Adrenal gland (tissue), 12 donors: ENCODE measurements around the gene ZSWIM5. TPM values are rescaled to one million over a fixed set of nuclear protein-coding genes. Genes with fewer than 3 reads are reported as not detected.
"Not testable (repeated sequence)": the region's sequence is repeated elsewhere in the genome, so short reads cannot be mapped to it uniquely, and the experiment has no call there.

Experiments used
- DNase-seq, 7 donors: peaks; one replicate each; pipeline ENCODE4 v3.0.0-alpha.2; 2019 to 2020
- H3K27ac ChIP-seq, 5 donors: fragments of 200-600 bp; sonication (generic) in 4 of 5; 1 replicate in 3 of 5; 2 replicates in 2 of 5; pipeline versions ENCODE4 v1.5.1 to v1.8.0; 2016 to 2020; ENCODE audit warnings: mild to moderate bottlenecking in 1 of 5
- H3K27me3 ChIP-seq: fragments of 200-600 bp; 2 replicates; pipeline ENCODE4 v1.8.0; 2021
- H3K36me3 ChIP-seq, 2 donors: fragments of 200-600 bp; replicated peaks in 1 of 2; 1 replicate in 1 of 2; 2 replicates in 1 of 2; pipeline versions ENCODE4 v1.5.1 to v1.8.0; 2018 to 2022
- H3K4me1 ChIP-seq, 2 donors: fragments of 200-600 bp; replicated peaks in 1 of 2; 1 replicate in 1 of 2; 2 replicates in 1 of 2; pipeline versions ENCODE4 v1.5.1 to v1.8.0; 2018 to 2021
- H3K4me3 ChIP-seq, 4 donors: fragments of 200-600 bp; sonication (generic) in 3 of 4; one replicate each; pipeline ENCODE4 v1.5.1; 2016 to 2018
- H3K9me3 ChIP-seq, 3 donors: fragments of 200-600 bp; sonication (generic) in 1 of 3; replicated peaks in 1 of 3; 1 replicate in 2 of 3; 2 replicates in 1 of 3; pipeline versions ENCODE4 v1.5.1 to v1.8.0; 2016 to 2021
- CTCF ChIP-seq, 6 experiments: fragments of 450-650 bp in 4 of 6; fragments of 200-600 bp in 2 of 6; sonication (generic) in 1 of 6; IDR thresholded peaks; 1 replicate in 5 of 6; 2 replicates in 1 of 6; pipeline versions ENCODE4 v1.5.1 to v1.8.0; 2016 to 2021; ENCODE audit warnings: antibody characterized with exemption in 6 of 6, mild to moderate bottlenecking in 2 of 6, moderate library complexity in 1 of 6
- POLR2A ChIP-seq, 2 donors: fragments of 450-650 bp; IDR thresholded peaks; one replicate each; pipeline ENCODE4 v1.6.1; 2017; ENCODE audit warnings: antibody characterized with exemption in 2 of 2, mild to moderate bottlenecking in 2 of 2, moderate library complexity in 1 of 2
- WGBS, 4 donors: extraction: QIAGEN DNeasy Blood & Tissue Kit in 2 of 4; methylation state at CpG; one replicate each; pipeline versions ENCODE4 v1.1.5 to v1.1.7; 2013 to 2017; 5-methylcytosine and 5-hydroxymethylcytosine counted together
- intact Hi-C, 2 donors: fragments of 100-400 bp; cut with DNase I; formaldehyde crosslinking; loops; one replicate each; pipeline versions ENCODE4 v1.14.1 to v1.15.0; 2022 to 2023
- polyA plus RNA-seq, 3 donors: library from polyadenylated mRNA; stranded (reverse); fragments of 200-250 nt in 2 of 3; fragments of 350-450 nt in 1 of 3; fragmentation: Illumina TruSeq in 1 of 3; extraction: RNeasy Lipid Tissue Mini Kit (QIAGEN cat#74804) in 1 of 3; gene quantifications; one replicate each; pipeline ENCODE4 v1.2.3, GENCODE V29; 2013 to 2014
- total RNA-seq, 9 donors: library from RNA; depleted of rRNA in 4 of 9; stranded (reverse); fragments of >200 nt in 4 of 9; fragments of 120-200 nt in 1 of 9; fragmentation: NEBNext Ultra II Directional in 1 of 9; extraction: Animal tissue kit (Norgen Biotek cat#: 25700) in 1 of 9; gene quantifications; one replicate each; pipeline versions ENCODE4 v1.1.0 to v1.2.4, GENCODE V29; 2013 to 2023
- donor health status: healthy with polysubstance abuse.
- donor health status: Bipolar disorder and iron deficiency.
- donor health status: DM: yes; HTN: yes; CAD: no.
- donor health status: DM: no; HTN: no; CAD: no.
- donor health status: DM: no; HTN: no; CAD: no.
- donor health status: DM: yes; HTN: yes; CAD: no.

ZSWIM5 gene
- total and polyA plus RNA-seq, 12 donors: 5.0 to 34.0 (median 18.7) TPM

DNA sequence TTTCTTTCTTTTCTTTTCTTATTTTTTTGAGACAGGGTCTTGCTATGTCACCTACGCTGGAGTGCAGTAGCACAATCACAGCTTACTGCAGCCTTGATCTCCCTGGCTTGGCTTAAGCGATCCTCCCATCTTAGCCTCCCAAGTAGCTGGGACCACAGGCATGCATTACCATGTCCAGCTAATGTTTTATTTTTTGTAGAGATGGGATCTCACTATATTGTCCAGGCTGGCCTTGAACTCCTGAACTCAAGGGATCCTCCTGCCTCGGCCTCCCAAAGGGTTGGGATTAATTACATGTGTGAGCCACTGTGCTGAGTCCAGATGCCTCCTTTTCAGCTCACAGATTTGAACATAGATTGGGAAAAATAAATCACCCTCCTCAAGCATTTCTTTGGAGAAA, 98.6 kb downstream of the ZSWIM5 start:
- Histone ChIP-seq H3K9me3 (no peaks in the 10 kb centered on the region), H3K36me3 (no peaks in the 10 kb centered on the region), H3K4me3 (no peak overlapping the region), H3K27ac (no peak overlapping the region), H3K27me3 (no peaks in the 10 kb centered on the region), H3K4me1 (peaks cover 3 to 15% of the 10 kb centered on the region in 2 donors)
- intact Hi-C loops: no loop called here
- 90 to 97% (median 92%) methylated on average over 3 of the region's 3 CpGs for WGBS, 4 donors
- TF ChIP-seq POLR2A (IDR thresholded peaks at IDR 0.05) (no peak), CTCF (IDR thresholded peaks at IDR 0.05) (no peak)
- DNase-seq: no peak

DNA sequence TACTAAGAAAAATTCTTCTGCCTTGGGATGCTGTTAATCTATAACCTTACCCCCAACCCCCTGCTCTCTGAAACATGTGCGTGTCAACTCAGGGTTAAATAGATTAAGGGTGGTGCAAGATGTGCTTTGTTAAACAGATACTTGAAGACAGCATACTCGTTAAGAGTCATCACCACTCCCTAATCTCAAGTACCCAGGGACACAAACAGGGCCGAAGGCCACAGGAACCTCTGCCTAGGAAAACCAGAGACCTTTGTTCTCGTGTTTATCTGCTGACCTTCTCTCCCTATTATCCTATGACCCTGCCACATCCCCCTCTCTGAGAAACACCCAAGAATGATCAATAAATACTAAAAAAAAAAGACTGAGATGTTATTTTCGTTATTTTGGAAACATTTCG, 99.5 kb downstream of the ZSWIM5 start:
- H3K36me3 ChIP-seq, H3K9me3 ChIP-seq, H3K27ac ChIP-seq, intact Hi-C loops, H3K4me3 ChIP-seq, H3K27me3 ChIP-seq, DNase-seq: not testable (repeated sequence)
- WGBS, 4 donors: 32 to 62% (median 53%) methylated on average over 6 of the region's 6 CpGs
- H3K4me1 ChIP-seq: peaks cover 3 to 15% of the 10 kb centered on the region in 2 donors

DNA sequence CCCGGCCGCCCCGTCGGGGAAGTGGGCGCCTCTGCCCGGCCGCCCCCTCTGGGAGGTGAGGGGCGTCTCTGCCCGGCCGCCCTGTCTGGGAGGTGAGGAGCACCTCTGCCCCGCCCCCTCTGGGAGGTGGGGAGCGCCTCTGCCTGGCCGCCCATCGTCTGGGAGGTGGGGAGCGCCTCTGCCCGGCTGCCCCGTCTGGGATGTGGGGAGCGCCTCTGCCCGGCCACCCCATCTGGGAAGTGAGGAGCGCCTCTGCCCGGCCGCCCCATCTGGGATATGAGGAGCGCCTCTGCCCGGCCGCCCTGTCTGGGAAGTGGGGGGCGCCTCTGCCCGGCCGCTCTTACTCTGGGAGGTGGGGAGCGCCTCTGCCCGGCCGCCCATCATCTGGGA, 100.3 kb downstream of the ZSWIM5 start:
- intact Hi-C loops, DNase-seq, H3K9me3 ChIP-seq, H3K4me3 ChIP-seq, H3K36me3 ChIP-seq, H3K27ac ChIP-seq, H3K27me3 ChIP-seq: not testable (repeated sequence)
- H3K4me1 ChIP-seq: peaks cover 3 to 15% of the 10 kb centered on the region in 2 donors
- 96 to 100% (median 99%) methylated on average over 2 to 31 of the region's 31 CpGs for WGBS, 4 donors

DNA sequence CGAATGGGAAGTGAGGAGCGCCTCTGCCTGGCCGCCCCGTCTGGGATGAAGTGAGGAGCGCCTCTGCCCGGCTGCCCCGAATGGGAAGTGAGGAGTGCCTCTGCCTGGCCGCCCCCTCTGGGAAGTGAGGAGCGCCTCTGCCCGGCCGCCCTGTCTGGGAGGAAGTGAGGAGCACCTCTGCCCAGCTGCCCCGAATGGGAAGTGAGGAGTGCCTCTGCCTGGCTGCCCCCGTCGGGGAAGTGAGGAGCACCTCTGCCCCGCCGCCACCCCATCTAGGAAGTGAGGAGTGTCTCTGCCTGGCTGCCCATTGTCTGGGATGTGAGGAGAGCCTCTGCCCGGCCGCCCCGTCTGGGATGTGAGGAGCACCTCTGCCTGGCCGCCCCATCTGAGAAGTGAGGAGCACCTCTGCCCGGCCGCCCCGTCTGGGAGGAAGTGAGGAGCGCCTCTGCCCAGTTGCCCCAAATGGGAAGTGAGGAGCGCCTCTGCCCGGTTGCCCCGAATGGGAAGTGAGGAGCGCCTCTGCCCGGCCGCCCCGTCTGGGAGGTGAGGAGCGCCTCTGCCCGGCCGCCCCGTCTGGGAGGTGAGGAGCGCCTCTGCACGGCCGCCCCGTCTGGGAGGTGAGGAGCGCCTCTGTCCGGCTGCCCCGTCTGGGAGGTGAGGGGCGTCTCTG, 100.8 kb downstream of the ZSWIM5 start:
- 95 to 97% (median 96%) methylated on average over 8 to 43 of the region's 43 CpGs for WGBS, 4 donors
- DNase-seq: not testable (repeated sequence)
- H3K4me1 ChIP-seq: peaks cover 3 to 15% of the 10 kb centered on the region in 2 donors

DNA sequence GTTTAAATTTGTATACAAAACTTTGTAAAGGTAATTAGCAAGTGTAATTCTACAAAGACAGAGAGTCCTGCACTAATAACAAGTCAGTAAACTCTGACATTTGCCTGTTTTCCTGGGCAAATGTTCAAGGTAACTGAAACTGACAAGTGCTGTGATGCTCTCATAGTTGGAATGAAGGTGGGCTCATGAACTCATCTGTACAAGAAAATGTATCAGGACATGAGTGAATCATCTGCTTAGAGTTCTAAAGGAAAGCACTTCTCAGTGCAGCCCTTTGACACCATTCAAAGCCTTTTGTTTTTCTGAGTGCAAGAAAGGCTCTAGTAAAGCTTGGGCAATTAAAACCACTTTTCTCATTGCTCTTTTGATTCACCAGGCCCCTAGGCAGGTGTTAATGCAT, 102.9 kb downstream of the ZSWIM5 start:
- Histone ChIP-seq H3K4me1 (peaks cover 3 to 15% of the 10 kb centered on the region in 2 donors), H3K36me3 (no peaks in the 10 kb centered on the region), H3K27me3 (no peaks in the 10 kb centered on the region), H3K27ac (peak overlapping the region in 2 of 5 donors; percentile 16 to 24), H3K4me3 (no peak overlapping the region), H3K9me3 (no peaks in the 10 kb centered on the region)
- peak in 1 of 7 donors; percentile 41 for DNase-seq
- no peak for TF ChIP-seq POLR2A (IDR thresholded peaks at IDR 0.05)
- no peak for TF ChIP-seq CTCF (IDR thresholded peaks at IDR 0.05)
- intact Hi-C loops: no loop called here

More for the DNA sequence above, 100.8 kb downstream of the ZSWIM5 start:
- intact Hi-C loops, H3K27ac ChIP-seq, H3K27me3 ChIP-seq, H3K9me3 ChIP-seq, H3K36me3 ChIP-seq, H3K4me3 ChIP-seq: not testable (repeated sequence)

- no peaks in the 10 kb centered on the region for H3K36me3 ChIP-seq
- H3K27me3 ChIP-seq: no peaks in the 10 kb centered on the region
- H3K4me1 ChIP-seq: peaks cover 3 to 21% of the 10 kb centered on the region in 2 donors
- DNase-seq: no peak
- H3K9me3 ChIP-seq: no peaks in the 10 kb centered on the region
- no peak overlapping the region for H3K4me3 ChIP-seq
- TF ChIP-seq POLR2A (IDR thresholded peaks at IDR 0.05) (no peak), CTCF (IDR thresholded peaks at IDR 0.05) (no peak)
- H3K27ac ChIP-seq: no peak overlapping the region
- intact Hi-C loops: no loop called here
Observed at GRCh38 chr1:45101947-45102346, 104.5 kb downstream of the ZSWIM5 start.

DNA sequence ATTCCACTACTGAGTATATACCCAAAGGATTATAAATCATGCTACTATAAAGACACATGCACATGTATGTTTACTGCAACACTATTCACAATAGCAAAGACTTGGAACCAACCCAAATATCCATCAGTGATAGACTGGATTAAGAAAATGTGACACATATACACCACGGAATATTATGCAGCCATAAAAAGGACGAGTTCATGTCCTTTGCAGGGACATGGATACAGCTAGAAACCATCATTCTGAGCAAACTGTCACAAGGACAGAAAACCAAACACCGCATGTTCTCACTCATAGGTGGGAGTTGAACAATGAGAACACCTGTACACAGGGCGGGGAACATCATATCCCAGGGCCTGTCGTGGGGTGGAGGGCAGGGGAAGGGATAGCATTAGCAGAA, 104.9 kb downstream of the ZSWIM5 start:
- H3K27me3 ChIP-seq, H3K9me3 ChIP-seq, H3K36me3 ChIP-seq, DNase-seq, H3K27ac ChIP-seq, intact Hi-C loops, H3K4me3 ChIP-seq: not testable (repeated sequence)
- peaks cover 3 to 21% of the 10 kb centered on the region in 2 donors for H3K4me1 ChIP-seq
- 92 to 97% (median 93%) methylated on average over 5 of the region's 5 CpGs for whole genome bisulfite sequencing, 4 donors
